ENCODE data around the gene NPC2.
"Not testable (repeated sequence)": the region's sequence is repeated elsewhere in the genome, so short reads cannot be mapped to it uniquely, and the experiment has no call there.

NPC2 gene

DNA sequence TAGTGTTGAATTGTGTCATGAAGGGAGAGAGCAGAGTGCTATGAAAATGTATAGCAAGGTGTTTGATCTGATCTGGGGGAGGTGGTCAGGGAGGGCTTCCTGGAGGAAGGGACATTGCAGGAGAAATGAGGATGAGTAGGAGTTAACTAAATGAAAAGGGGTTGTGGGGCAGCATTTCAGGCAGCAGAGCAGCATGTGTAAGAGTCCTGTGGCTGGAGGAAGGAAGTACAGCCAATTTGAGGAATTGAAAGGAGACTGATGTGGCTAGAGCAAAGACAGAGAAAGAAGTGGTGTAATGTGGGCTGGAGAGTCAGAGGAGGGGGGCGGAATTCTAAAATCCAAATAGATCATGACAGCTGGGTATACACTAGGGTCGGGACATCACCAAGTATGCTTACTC lies 20.5 kb downstream of the NPC2 start:
- in situ Hi-C loops (cut with MboI; ENCODE audit: low sequenced_read_pairs) = no loop called here

DNA sequence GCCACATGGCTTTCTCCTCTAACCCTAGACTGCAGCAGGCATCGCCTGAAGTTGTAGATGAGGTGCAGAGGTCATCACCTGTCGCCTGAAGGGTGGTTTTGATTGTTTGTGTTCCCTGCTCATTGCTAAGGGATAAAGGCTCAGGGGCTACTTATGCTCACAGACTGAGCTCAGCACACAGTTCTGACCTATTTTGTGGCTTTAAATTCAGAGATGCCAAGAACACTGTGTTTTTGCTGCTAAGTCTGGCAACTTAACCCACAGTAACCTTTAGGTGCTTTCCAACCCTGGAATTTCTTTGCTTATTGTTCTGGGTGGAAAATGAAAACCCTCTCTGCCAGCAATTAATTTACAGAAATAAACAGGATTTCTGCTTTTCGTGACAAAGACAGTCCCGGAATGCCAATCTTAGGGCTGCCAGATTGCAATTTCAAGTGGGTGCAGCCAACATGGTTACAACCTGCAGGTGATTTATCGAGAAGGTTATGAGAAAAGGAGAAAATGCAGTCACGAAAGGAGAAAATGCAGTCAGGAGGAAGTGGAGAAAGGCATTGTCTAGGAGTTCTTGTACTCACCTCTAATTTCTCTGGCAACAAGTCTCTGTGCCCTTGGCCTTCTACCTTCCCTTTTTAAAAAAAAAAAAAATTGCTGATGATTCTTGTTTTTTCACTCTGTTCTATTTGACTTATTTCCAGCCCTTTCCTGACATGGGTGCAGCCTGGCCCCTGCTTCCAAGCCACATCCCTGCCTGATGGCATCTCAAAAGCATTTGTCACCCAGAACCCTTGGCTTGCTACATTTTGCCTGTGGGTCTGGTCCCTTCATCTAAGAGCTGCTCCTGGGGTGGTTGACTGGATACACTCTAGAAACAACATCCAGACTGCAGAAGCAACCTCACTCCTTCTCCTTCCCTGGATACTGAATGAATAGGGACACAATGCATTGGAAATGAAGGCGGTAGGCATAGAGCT lies 23.3 kb downstream of the NPC2 start:
- in situ Hi-C loops (cut with MboI; ENCODE audit: low sequenced_read_pairs) = no loop called here

DNA sequence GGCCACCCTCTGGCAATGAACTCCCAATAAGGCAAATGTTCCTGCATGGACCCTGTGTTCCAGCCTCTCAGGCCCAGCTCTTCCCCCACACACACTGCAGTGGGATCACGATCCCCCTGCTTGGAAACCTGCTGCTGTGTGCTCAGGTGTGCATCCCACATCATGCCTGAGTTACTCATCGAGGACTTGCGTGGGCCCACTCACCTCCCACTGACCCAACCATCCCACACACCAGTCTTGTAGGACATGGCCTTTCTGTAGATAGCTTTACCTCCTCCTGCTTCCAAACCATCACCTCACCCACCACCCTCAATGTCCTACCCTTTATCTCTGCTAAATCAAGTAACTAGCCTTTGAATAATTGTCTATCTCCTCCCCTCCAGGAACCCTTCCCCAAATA lies 24.6 kb downstream of the NPC2 start:
- in situ Hi-C loops (cut with MboI; ENCODE audit: low sequenced_read_pairs) = no loop called here

DNA sequence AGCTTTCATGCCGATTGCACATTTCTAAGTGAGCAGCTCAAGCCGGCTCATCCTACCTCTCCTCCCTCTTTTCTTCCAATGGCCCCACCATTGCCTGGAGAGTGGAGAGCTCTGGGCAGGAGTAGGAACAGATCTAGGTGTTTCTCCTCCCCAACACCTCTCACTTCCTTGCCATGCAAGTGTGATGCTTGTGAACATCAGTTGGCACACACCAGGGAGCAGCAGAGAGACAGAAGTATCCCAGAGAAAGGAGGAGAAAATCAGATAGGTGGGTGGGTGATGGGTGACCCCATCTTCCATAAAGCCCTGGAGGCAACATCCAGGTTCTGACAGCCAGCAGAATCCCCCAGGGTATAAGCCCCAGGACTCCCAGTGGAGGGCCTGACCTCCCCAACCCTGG lies 27.8 kb downstream of the NPC2 start:
- in situ Hi-C loops (cut with MboI; ENCODE audit: low sequenced_read_pairs) = no loop called here

DNA sequence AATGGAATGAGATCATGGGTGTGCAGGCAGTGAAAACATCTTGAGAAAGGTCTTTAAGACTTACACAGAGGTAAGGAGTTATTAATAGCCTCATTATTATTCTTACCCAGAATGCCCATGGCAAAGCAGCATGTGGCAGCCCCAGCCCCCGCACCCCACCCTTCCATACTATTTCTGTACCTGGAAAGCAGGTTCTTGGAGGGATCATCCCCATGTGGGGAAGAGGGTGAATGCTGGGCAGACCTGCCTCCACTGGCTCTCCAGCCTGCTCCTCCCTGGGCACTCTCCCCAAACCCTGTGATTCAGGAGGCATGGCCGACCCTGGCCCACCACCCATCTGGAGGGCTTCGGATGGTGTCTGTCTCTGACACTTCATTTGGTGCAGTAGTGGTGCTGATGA lies 28.3 kb downstream of the NPC2 start:
- in situ Hi-C loops (cut with MboI; ENCODE audit: low sequenced_read_pairs) = no loop called here

DNA sequence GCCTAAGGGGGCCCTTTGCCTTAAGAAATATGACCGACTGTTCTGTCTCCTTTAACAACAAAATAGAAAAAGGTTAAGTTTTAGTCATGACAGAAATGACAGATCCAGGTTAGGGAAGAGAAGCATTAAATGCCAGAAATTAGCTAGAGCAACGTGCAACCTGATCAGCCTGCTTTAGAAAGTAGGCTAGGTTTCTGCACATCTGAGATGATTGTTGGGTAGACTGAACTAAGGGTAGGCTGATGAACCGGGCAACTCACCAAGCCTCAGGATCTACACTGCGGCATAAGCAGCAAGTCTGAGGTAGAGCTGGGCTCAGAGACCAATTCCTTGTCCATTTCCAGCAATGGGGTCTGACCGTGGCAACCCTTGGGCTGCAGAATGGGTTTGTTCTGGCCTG lies 29.4 kb downstream of the NPC2 start:
- in situ Hi-C loops (cut with MboI; ENCODE audit: low sequenced_read_pairs) = no loop called here

DNA sequence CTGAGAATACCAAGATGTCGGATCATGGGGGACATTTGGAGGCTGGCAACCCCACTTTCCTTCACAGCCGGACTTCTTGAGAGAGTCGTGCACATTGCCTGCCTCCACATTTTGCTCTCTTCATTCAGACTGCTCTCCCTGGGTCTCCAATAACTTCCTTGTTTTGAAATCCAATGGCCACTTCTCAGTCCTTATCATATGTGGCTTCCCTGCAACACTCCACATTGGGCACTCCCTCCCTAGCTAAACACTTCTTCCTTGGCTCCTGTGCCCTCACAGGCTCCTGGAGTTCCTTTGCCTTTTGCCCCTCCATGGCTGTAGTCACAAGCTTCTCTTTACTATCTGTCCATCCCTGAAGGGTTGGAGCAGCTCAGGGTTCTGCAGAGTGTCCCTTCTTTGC lies 30.1 kb downstream of the NPC2 start:
- in situ Hi-C loops (cut with MboI; ENCODE audit: low sequenced_read_pairs) = no loop called here

DNA sequence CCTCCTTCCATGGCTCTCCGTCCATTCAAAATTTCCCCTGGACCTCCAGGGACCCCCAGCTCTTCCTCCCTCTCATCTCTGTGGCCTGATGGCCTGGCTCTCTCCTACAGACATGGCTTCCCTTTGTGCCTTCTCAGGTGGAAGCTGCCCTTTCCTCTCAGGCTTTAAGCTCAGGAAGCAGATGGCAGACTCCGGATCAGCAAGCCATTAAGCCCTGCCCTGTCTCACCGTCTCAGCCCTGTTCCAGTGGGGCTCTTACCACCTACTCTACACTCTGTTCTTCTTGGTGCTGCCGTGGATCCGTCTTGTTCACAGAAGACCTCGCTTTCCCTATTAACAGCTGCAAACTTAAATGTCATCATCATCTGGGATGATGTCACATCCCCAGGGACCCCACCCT lies 33.1 kb downstream of the NPC2 start:
- in situ Hi-C loops (cut with MboI; ENCODE audit: low sequenced_read_pairs) = no loop called here

DNA sequence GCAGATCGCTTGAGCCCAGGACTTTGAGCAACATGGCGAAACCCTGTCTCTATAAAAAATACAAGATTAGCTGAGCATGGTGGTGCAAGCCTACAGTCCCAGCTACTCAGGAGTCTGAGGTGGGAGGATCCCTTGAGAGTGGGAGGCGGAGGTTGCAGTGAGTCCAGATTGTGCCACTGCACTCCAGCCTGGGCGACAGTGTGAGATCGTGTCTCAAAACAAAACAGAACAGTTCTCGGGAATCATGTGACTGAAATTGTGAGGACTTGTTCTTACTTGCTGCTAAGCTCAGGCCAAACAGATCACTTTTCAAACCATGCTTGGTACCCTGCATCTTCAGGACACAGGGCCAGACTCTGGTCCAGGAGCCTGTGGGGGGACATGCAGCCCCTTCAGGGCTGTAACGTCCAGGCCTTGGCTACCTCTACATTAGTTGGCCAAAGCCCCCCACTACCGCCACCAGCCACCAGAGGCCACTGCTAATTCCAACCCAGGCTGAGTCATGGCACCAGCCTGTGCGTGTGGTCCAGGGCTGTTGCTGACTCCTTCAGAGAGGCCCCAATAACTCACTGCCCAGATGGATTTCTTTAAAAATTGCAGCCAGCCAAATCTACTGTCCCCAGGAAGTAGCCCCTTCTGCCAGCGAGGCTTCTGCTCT lies 33.7 kb downstream of the NPC2 start:
- in situ Hi-C loops (cut with MboI; ENCODE audit: low sequenced_read_pairs) = no loop called here

DNA sequence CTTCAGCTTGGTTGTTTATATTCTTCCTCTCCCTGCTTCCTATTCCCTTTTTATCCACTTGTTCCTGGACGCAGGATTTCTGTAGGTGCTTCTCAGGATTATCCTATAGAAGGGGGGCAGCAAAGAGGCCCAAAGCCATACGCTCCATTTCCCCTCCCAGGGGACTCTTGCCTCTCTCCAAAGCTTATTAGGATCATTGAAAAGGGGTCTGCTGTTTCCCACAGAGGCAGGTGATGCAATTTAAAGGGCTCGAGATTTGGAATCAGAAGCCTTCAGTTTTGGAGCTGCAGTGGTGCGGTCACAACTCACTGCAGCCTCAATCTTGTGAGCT lies 35.6 kb downstream of the NPC2 start:
- in situ Hi-C loops (cut with MboI; ENCODE audit: low sequenced_read_pairs) = no loop called here

DNA sequence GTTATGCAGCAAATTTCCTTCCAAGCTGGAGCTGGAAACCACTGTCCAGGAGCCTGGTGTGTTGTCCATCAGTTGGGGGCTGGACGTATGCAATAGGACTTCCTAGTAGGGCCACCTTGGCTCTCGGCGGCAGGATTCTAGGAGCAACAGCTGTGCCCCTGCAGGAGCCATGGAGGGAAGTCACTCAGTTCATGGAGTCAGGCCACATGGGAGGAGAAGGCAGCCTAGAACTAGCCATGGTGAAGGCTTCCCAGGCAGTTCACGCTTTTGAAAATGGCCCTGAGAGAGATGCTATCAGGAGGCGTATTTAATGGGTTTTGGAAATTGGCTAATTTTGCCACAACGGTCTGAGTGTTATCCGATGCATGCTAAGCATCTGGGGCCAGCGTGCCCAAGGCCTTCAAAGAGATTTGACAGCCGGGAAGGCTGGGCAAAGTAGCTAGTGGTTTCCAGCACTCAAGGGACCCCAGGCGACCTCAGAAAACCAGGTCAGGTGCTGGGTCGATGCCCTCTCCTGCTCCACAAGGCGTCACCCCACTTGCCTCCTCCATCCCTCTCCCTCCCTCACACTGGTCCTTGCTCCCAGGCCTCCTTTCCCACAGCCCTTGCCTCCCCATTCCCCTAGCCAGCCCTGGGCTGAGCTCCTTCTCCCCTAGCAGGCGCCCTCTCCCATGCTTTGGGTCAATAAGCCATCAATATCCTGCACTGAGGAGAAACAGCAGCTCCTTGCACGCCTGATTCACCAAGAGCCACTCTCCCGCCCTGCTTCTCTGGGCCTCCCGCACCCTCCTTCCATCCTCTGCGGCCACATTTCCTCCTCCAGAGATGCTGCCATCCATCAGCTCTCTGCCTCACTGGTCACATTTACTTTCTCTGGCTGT lies 36.2 kb downstream of the NPC2 start:
- in situ Hi-C loops (cut with MboI; ENCODE audit: low sequenced_read_pairs) = no loop called here

DNA sequence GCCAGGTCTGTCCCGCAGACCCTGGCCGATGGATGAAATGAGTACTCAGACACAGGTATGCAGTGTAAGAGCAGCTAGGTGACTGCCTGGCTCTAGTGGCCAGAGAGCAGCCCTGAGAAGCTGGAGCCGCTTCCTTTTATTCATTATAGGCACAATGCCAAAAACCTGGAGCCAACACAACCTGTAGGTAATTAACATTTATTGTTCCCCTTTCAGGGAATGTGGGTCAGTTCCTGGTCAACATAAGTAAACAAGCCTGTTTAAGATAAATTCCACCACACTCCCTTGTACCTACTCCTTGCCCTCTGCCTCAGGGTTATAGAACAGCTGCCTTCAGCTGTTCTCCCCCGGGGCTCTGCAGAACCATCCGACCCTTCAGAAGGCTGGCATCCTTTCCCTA lies 38.7 kb downstream of the NPC2 start:
- in situ Hi-C loops (cut with MboI; ENCODE audit: low sequenced_read_pairs) = not testable (repeated sequence)

DNA sequence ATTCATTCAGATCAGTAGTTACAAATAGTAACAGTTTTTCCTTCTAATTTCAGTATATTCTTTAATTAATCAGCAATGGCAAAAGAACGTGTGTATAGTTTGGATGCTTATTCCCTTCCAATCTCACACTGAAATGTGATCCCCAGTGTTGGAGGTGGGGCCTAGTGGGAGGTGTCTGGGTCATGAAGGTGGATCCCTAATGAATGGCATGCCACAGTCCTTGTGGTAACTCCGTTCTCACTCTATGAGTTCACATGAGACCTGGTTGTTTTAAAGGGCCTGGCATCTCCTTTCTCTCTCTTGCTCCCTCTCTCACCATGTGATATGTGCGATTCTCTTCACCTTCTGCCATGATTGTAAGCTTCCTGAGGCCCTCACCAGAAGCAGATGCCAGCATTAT lies 48.2 kb downstream of the NPC2 start:
- in situ Hi-C loops (cut with MboI; ENCODE audit: low sequenced_read_pairs) = no loop called here

DNA sequence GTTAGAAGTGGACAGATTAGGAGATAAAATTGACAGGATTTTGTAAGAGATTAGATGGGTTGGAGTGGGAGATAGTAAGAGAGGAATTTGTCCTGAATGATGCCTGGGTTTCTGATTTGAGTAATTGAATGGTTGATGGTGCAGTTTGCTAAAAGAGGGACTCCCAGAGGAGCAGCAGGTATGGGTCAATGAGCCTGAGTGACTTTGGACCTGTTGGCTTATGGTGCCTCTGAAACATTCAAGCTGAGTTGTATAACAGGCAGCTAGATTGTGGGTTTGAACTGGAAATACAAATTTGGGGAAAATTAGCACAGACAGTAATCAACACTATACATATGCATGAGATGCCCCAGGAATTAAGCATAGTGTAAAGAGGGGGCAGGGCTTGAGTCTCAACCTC lies 50.3 kb downstream of the NPC2 start:
- in situ Hi-C loops (cut with MboI; ENCODE audit: low sequenced_read_pairs) = no loop called here

DNA sequence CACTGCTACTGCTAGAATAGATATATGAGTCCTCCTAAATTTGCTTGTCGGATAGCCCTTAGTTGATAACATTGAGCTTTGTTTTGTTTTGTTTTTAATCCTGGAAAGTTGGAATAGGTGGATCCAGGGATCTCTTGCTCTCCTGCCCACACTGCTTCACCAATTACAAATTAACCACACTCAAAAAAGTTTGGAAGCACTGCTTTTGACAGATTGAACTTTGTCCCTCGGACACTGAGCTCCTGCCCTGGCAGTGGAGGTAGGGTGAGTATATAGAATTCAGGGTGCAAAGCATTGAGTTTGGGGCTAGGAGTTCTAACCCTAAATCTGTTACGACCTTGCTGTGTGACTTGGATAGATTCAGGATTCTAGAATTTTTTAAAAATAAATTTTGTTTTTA lies 52.0 kb downstream of the NPC2 start:
- in situ Hi-C loops (cut with MboI; ENCODE audit: low sequenced_read_pairs) = no loop called here

DNA sequence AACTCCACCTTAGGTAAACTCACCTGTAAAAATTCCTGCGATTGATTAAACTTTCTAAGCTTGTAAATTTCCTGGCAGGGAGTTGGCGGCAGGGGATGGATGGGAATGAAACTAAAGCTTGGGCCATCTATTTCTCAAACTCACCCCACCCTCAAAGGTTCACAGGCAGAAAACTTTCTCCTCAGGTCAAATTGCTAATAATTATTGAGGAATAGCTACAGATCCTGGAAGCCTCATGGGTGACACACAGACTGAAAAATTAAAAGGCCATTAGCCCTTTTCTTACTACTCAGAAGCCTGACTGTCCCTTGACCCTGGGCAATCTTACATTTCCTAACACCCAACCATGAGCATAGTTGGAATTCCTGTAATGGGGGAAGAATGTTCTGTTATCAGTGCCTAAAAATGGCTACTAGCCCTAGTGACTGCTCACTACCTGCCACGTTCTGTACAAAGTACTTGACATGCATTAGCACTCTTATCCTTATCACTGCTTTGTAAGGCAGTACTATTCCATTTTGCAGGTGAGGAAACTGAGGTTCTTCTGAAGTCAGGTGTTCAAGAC lies 54.7 kb downstream of the NPC2 start:
- in situ Hi-C loops (cut with MboI; ENCODE audit: low sequenced_read_pairs) = no loop called here

DNA sequence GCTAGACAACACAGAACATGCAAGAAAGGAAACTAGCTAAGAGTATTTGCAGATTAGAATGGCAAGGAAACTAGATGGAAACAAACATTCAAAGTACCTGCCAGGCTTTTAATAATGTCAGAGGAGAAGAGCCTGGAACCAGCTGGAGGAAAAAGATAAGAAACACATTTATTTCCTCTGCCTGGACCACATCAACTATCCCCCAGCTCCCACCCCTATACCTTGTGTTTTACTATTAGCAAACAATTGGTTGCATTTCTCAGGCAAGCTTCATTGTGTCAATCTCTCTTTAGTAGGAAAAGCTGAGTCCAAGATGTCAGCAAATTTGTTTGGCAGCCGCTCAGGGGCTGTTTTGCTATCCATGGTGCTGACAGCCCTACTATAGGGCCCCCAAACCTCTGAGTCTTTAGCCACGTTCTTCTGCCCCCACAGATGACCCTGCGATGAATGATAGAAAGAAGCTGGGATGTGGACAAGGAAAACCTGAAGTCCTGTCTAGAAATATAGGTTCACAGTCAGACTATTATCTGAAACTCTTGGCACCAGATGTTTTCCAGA lies 55.5 kb downstream of the NPC2 start:
- in situ Hi-C loops (cut with MboI; ENCODE audit: low sequenced_read_pairs) = no loop called here

DNA sequence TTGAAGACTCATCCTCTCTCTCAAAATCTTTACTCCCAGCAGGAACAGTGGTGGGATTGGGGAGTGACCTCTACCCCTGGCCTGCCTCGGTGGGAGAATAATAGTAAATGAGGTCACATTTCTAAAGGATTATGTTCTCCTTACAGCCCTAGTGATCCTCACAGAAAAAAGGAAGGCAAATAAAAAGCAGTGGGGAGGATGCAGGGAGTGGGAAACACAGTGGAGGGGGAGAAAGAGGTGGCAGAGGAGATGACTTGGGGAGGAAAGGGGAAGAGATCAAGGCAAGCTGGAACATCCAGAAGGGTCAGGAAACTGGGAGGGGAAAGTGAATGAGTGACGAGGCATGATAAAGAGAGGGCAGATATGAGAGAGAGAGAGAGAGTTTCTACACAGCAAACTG lies 58.8 kb downstream of the NPC2 start:
- in situ Hi-C loops (cut with MboI; ENCODE audit: low sequenced_read_pairs) = no loop called here

DNA sequence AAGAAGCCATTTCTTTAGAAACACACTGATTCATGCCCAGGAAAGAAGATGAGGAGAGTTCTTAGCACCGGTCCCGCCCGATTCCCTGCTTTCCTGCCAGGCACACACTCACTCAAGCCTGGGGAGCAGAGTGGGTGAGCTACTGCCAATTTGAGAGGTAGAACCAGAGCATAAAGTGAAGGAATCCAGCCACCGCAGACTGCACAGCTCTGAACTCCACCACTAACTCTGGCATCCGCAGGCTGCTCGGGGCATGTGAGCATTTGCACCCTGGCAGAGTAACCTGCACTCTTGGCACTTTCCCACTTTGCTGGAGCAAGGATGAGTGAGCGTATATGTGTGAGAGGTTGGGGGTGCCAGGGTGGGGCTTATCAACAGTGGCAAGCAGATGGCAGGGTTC lies 63.1 kb downstream of the NPC2 start:
- in situ Hi-C loops (cut with MboI; ENCODE audit: low sequenced_read_pairs) = no loop called here

Data from HL-60/S4 treated with phorbol 12-myristate 13-acetate at 8.2 ng/mL for 4 days and 3 days (cell line).